ENCODE data around the gene PIM3. TPM values are rescaled to one million over a fixed set of nuclear protein-coding genes. Genes with fewer than 3 reads are reported as not detected.

The PIM3 gene
- total and polyA plus RNA-seq, 2 of the 8 experiments (the other 6 are each of a cell fraction or from before 2014, with no cell fraction given), result 22.6 to 30.0 TPM

GRCh38 chr22:49928185-49928495 is 32.4 kb upstream of the PIM3 start (continued):
- TF ChIP-seq CHD7 (IDR thresholded peaks at IDR 0.05; ENCODE audit: insufficient replicate concordance, low read length) (no peak), RXRA (IDR thresholded peaks at IDR 0.05; ENCODE audit: insufficient read depth, low read depth, low read length) (no peak), NANOG (IDR thresholded peaks at IDR 0.05; ENCODE audit: insufficient read depth, low read depth, low read length, poor library complexity, severe bottlenecking) (no peak), ATF3 (IDR thresholded peaks at IDR 0.05; ENCODE audit: insufficient read depth, low read depth, low read length) (no peak), TCF12 (IDR thresholded peaks at IDR 0.05; ENCODE audit: low read depth, low read length) (no peak), CREB1 (IDR thresholded peaks at IDR 0.05) (no peak), SP2 (IDR thresholded peaks at IDR 0.05; ENCODE audit: low read length) (no peak)

Data from H1 (cell line).